Activated naive CD8-positive, alpha-beta T cell treated with anti-CD3 and anti-CD28 coated beads, Interleukin-2, amount 50 U/mL, for 24 hours (primary cell): Measurements from ENCODE around the gene NEO1.

Experiments
- ATAC-seq: fragments of 150-1000 bp; cut with Tn5 transposase; one replicate; pipeline ENCODE4 v1.10.0; 2021
- DNase-seq: peaks from one replicate; pipeline ENCODE4 v3.0.0; 2021
- H3K27ac Mint-ChIP-seq: one replicate; pipeline ENCODE4 v1.8.0; 2021; ENCODE audit warnings: mild to moderate bottlenecking, mixed read lengths
- H3K27me3 Mint-ChIP-seq: one replicate; pipeline ENCODE4 v1.8.0; 2021; ENCODE audit warnings: mixed read lengths
- H3K36me3 Mint-ChIP-seq: one replicate; pipeline ENCODE4 v1.8.0; 2021; ENCODE audit warnings: low read depth, mixed read lengths
- H3K4me1 Mint-ChIP-seq: one replicate; pipeline ENCODE4 v1.8.0; 2021; ENCODE audit warnings: mixed read lengths
- H3K4me3 Mint-ChIP-seq: one replicate; pipeline ENCODE4 v1.8.0; 2021; ENCODE audit warnings: mild to moderate bottlenecking, moderate library complexity, mixed read lengths
- H3K9me3 Mint-ChIP-seq: one replicate; pipeline ENCODE4 v1.8.0; 2021; ENCODE audit warnings: mixed read lengths

Gene NEO1

DNA sequence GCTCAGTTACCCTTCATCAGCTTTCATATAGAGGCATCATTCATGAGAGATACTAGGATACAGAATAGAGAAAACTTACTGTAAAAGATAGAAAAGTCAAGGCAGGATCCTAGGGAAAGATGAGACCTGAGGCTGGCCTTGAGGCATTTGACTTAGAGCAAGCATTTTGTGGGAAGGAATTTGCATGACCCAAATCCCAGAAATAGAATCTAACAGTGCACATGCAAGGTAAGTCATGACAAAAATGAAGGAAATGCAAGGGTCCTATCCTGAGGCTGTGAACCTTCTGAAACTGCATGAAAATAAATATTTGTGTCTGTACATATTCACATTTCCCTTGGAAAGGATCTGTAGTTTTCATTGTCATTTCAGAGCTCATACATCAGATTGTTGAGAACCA, 194.2 kb downstream of the NEO1 start:
- peaks cover 3% of the 10 kb centered on the region for H3K36me3 Mint-ChIP-seq
- no peak overlapping the region for H3K27ac Mint-ChIP-seq

GRCh38 chr15:73246898-73247297, 194.6 kb downstream of the NEO1 start:
- Mint-ChIP-seq H3K27me3 (peaks cover 5% of the 10 kb centered on the region), H3K4me3 (no peak overlapping the region), H3K36me3 (peaks cover 3% of the 10 kb centered on the region), H3K4me1 (peaks cover 4% of the 10 kb centered on the region), H3K9me3 (no peaks in the 10 kb centered on the region), H3K27ac (no peak overlapping the region)
- no peak for DNase-seq
- no peak for ATAC-seq

More for the DNA sequence above, 194.2 kb downstream of the NEO1 start:
- ATAC-seq (no peak), DNase-seq (no peak)
- Mint-ChIP-seq H3K4me1 (peaks cover 4% of the 10 kb centered on the region), H3K9me3 (no peaks in the 10 kb centered on the region), H3K27me3 (peaks cover 5% of the 10 kb centered on the region), H3K4me3 (no peak overlapping the region)

- peaks cover 4% of the 10 kb centered on the region for H3K4me1 Mint-ChIP-seq
- H3K27me3 Mint-ChIP-seq: peaks cover 5% of the 10 kb centered on the region
- no peak overlapping the region for H3K4me3 Mint-ChIP-seq
- no peak for DNase-seq
- no peaks in the 10 kb centered on the region for H3K9me3 Mint-ChIP-seq
- no peak for ATAC-seq
- H3K27ac Mint-ChIP-seq: no peak overlapping the region
- H3K36me3 Mint-ChIP-seq: peaks cover 3% of the 10 kb centered on the region
Measured at GRCh38 chr15:73247331-73247730, 195.1 kb downstream of the NEO1 start.

DNA sequence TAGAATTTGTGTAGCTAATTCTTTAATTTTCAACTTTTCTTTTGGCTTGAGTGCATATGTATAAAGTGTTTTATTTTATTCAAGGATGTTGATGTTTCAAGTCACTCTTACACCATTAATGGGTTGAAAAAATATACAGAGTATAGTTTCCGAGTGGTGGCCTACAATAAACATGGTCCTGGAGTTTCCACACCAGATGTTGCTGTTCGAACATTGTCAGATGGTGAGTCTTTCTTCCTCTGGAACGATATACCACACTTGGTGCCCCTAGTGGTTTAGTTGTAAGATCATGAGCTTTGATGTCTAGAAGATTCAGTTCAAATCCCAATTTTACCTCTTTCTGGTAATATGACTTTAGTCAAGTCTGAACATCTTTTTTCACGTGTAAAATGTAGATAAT, 197.2 kb downstream of the NEO1 start:
- peaks cover 3% of the 10 kb centered on the region for H3K27me3 Mint-ChIP-seq
- H3K36me3 Mint-ChIP-seq: peaks cover 3% of the 10 kb centered on the region
- ATAC-seq (no peak), DNase-seq (no peak)
- H3K9me3 Mint-ChIP-seq: no peaks in the 10 kb centered on the region
- no peak overlapping the region for H3K27ac Mint-ChIP-seq
- H3K4me3 Mint-ChIP-seq: no peak overlapping the region
- peaks cover 4% of the 10 kb centered on the region for H3K4me1 Mint-ChIP-seq

- H3K27ac Mint-ChIP-seq: no peak overlapping the region
- H3K27me3 Mint-ChIP-seq: no peaks in the 10 kb centered on the region
- DNase-seq (no peak), ATAC-seq (no peak)
- H3K36me3 Mint-ChIP-seq: peaks cover 2% of the 10 kb centered on the region
- peaks cover 2% of the 10 kb centered on the region for H3K4me1 Mint-ChIP-seq
- no peaks in the 10 kb centered on the region for H3K9me3 Mint-ChIP-seq
- no peak overlapping the region for H3K4me3 Mint-ChIP-seq
Measured at GRCh38 chr15:73254598-73254997, 202.3 kb downstream of the NEO1 start.

DNA sequence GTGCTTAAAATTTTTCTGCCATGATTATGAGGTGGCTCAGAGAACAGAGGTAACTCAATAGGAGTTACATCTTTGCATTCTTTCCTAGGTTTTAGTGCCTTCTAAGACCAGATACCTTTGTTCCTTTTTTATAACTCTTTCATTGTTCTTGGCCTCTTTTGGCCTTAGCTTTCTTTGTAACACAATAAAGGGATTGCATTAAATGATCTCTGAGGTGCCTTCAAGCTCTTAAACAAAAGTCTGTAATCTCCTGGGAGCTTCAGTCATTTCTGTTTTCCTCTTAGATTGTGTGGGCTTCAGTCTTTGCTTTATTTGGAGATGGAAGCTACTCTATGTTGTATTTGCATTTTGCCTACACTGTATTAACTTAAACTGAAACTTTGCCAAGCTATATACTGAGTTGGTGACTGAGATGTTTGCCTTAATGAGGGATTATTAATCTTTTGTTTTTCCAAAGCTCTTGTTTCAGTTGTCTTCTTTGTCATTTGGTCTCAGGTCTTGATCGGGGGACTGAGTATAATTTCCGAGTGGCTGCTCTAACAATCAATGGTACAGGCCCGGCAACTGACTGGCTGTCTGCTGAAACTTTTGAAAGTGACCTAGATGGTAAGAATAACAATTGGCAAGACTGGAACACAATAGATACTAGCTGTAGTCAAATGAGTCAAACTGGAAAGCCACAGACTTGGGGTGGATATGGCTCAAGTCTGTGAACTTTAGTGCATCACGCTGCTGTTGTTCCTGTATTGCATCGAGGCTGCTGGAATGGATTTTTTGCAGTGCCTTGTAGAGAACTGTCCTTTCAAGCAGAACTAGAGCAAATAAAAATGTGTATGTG, 206.2 kb downstream of the NEO1 start:
- Mint-ChIP-seq H3K4me3 (no peak overlapping the region), H3K4me1 (peaks cover 2% of the 10 kb centered on the region), H3K9me3 (no peaks in the 10 kb centered on the region), H3K27ac (no peak overlapping the region), H3K36me3 (peaks cover 5% of the 10 kb centered on the region), H3K27me3 (no peaks in the 10 kb centered on the region)
- DNase-seq (no peak), ATAC-seq (peak; percentile 77)

- no peaks in the 10 kb centered on the region for H3K9me3 Mint-ChIP-seq
- no peak overlapping the region for H3K27ac Mint-ChIP-seq
Measured at GRCh38 chr15:73264881-73265280, 212.6 kb downstream of the NEO1 start.

DNA sequence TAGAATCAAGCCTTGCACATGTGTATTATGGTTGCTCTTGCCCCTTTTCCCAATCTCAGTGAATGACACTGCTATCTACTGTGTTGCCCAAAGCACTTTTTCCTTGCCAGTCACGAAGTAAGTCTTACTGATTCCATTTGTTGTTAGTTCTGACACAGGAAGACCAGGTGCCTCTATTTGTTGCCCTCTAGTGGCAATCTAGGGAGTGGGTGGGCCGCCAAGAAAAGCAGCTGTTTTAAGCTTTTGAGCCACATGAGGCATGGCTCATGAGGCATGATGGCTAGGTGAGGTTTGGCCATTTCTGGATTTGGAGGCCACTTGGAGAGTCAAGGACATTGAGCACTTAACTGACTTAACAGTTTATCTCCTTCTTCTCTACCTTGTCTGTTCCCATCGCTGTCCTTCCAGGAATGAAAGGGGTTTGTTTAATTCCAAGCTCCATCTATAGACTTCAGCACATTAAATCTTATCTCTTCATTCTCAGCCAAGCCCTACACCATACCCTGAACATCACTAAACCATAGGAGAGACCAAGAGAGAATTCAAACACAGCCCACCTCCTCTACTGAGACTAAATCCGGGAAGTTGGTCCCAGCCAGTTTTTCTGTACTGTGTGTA, 213.4 kb downstream of the NEO1 start:
- H3K36me3 Mint-ChIP-seq: peaks cover 2% of the 10 kb centered on the region
- no peaks in the 10 kb centered on the region for H3K27me3 Mint-ChIP-seq
- DNase-seq: peak; percentile 54
- no peaks in the 10 kb centered on the region for H3K9me3 Mint-ChIP-seq
- H3K4me3 Mint-ChIP-seq: no peak overlapping the region
- H3K27ac Mint-ChIP-seq: no peak overlapping the region
- peak; percentile 54 for ATAC-seq
- no peaks in the 10 kb centered on the region for H3K4me1 Mint-ChIP-seq

More at GRCh38 chr15:73264881-73265280, 212.6 kb downstream of the NEO1 start:
- H3K4me1 Mint-ChIP-seq: no peaks in the 10 kb centered on the region
- peaks cover 5% of the 10 kb centered on the region for H3K36me3 Mint-ChIP-seq
- H3K27me3 Mint-ChIP-seq: no peaks in the 10 kb centered on the region
- DNase-seq: no peak
- ATAC-seq: no peak
- no peak overlapping the region for H3K4me3 Mint-ChIP-seq

DNA sequence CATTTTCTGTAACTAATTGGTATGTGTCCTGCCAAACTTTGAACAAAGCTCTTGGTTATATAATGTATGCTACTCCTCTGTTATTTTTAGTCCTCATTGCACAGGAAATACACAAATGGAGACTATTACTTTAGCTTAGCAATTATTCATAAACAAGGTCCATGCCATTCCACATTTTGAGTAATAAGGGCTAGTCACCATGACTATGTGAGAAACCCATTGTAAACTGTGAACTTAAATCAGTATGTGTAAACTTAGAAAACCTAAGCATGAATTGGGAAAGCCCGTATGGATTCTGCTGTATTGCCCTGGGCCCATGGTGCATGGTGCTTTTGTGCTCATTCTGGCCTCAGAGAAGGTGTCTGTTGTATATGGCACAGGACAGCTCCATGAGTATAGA, 216.2 kb downstream of the NEO1 start:
- peaks cover 2% of the 10 kb centered on the region for H3K36me3 Mint-ChIP-seq
- no peak overlapping the region for H3K27ac Mint-ChIP-seq
- no peaks in the 10 kb centered on the region for H3K4me1 Mint-ChIP-seq
- DNase-seq: no peak
- ATAC-seq: no peak
- no peak overlapping the region for H3K4me3 Mint-ChIP-seq
- H3K27me3 Mint-ChIP-seq: no peaks in the 10 kb centered on the region
- H3K9me3 Mint-ChIP-seq: no peaks in the 10 kb centered on the region

GRCh38 chr15:73270366-73271097, 218.3 kb downstream of the NEO1 start:
- Mint-ChIP-seq H3K27ac (no peak overlapping the region), H3K4me3 (no peak overlapping the region), H3K4me1 (no peaks in the 10 kb centered on the region), H3K9me3 (no peaks in the 10 kb centered on the region), H3K36me3 (peaks cover 2% of the 10 kb centered on the region), H3K27me3 (no peaks in the 10 kb centered on the region)
- DNase-seq (no peak), ATAC-seq (no peak)

DNA sequence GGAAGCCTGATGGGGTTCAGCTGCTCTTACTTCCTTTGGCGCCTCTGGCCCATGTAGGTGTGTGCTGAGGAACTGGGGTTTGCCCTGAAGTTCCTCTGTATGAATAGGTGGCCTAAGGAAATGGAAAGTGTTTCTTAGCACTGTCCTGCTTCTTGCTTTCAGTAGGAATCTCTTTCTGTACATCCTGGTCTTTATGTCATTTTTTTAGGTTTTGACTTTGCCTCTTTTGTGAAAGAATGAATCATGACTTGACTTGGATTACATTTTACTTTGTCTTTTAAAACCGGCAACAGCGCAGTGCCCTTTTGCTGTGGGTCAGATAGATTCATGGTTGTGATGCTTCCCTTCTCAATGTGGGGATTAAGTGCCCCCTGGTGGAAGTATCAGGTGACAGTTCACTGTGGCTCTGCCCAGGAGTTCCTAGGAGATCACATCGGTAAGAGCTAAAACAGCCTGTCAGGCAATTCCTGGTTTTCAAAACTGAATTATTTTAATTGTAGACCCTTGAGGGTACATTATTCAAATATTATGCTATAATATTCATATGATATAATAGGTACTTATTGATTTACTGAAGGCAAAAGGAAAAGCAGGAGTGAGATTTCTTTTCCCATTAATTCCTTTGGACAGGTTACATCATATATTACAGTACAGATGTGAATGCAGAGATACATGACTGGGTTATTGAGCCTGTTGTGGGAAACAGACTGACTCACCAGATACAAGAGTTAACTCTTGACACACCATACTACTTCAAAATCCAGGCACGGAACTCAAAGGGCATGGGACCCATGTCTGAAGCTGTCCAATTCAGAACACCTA, 221.1 kb downstream of the NEO1 start:
- Mint-ChIP-seq H3K9me3 (no peaks in the 10 kb centered on the region), H3K27me3 (no peaks in the 10 kb centered on the region), H3K4me1 (no peaks in the 10 kb centered on the region), H3K4me3 (no peak overlapping the region), H3K36me3 (no peaks in the 10 kb centered on the region), H3K27ac (no peak overlapping the region)
- ATAC-seq (peak; percentile 87), DNase-seq (peak; percentile 35)

- no peak overlapping the region for H3K4me3 Mint-ChIP-seq
Measured at GRCh38 chr15:73275862-73276261, 223.6 kb downstream of the NEO1 start.

DNA sequence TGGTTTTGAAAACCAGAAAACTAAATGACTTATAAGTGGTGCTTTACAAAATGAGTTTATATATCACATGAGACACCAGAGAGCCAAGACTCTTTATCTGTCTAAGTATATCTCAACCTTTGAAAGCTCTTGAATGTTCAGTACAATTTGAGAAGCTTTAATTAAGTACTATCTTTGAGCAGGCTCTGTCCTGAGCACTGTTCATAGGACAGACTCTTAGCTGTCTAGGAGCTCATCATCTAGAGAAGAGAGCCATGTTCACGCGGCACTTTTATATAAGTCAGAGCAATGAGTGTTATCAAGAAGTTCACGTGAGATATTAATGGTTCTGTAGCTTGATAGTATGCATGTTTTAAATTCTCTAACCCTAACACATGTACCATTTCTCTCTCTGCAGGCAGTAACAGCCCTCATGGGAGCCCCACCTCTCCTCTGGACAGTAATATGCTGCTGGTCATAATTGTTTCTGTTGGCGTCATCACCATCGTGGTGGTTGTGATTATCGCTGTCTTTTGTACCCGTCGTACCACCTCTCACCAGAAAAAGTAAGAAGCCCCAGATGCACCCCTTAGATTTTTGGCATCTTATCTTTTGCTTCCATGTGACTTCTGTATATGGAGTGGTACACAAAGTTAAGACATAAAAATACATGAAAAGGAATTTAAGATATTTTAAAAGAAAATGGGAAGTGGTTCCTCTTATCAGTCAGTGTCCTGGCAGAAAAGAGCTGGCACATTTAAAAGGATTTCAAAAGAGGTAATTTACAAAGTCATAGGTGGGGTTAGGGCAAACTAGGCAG, 230.5 kb downstream of the NEO1 start:
- Mint-ChIP-seq H3K4me3 (no peak overlapping the region), H3K9me3 (no peaks in the 10 kb centered on the region), H3K27ac (no peak overlapping the region), H3K27me3 (no peaks in the 10 kb centered on the region), H3K4me1 (peaks cover 18% of the 10 kb centered on the region), H3K36me3 (no peaks in the 10 kb centered on the region)
- ATAC-seq (no peak), DNase-seq (no peak)

More at GRCh38 chr15:73275862-73276261, 223.6 kb downstream of the NEO1 start:
- ATAC-seq: no peak
- no peaks in the 10 kb centered on the region for H3K4me1 Mint-ChIP-seq
- H3K36me3 Mint-ChIP-seq: no peaks in the 10 kb centered on the region
- H3K9me3 Mint-ChIP-seq: no peaks in the 10 kb centered on the region
- no peaks in the 10 kb centered on the region for H3K27me3 Mint-ChIP-seq
- no peak overlapping the region for H3K27ac Mint-ChIP-seq
- DNase-seq: no peak
